ENCODE results near the gene RNF112. TPM values are rescaled to one million over a fixed set of nuclear protein-coding genes. Genes with fewer than 3 reads are reported as not detected.

Gene RNF112
- total RNA-seq, 4 donors from 2014 or later, result 1.4 to 7.6 (median 2.6) TPM

DNA sequence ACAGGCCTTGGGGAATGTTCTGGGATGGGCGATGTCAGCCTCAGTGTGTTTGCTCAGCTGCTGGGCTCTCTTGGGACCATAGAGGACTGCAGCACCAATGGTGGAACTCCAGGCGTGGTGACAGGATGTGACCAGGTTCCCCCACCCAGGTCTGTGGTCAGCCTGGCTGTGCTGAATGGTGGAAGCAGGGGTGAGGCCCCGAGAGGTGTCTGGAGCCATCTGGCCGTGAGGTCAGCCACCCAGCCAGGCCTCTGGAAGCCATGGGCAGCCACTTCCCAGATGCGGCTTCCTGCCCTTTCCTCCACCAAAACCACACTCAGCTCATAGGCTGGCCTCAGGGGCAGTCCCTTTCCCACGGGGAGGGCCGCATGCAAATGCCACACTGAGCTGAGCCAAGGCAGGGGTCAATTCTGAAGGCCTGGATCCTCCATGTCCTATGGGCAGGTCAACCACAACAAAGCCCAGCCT is 40.5 kb upstream of the RNF112 start:
- peak; percentile 68 for ATAC-seq
- H3K27ac ChIP-seq, result peak overlapping the region in 2 of 4 donors; percentile 19 to 33
- no CpG with 5 or more reads among the region's 7 CpGs for WGBS, 2 donors (ENCODE audit: low coverage in 1 of 2)
- H3K36me3 ChIP-seq, result no peaks in the 10 kb centered on the region
- TF ChIP-seq EP300 (IDR thresholded peaks at IDR 0.05) (no peak), POLR2AphosphoS5 (IDR thresholded peaks at IDR 0.05) (no peak), POLR2A (IDR thresholded peaks at IDR 0.05) (no peak), CTCF (IDR thresholded peaks at IDR 0.05) (no peak)
- no peak overlapping the region for H3K4me3 ChIP-seq
- H3K27me3 ChIP-seq, result no peaks in the 10 kb centered on the region
- peaks cover 0 to 16% (median 4%) of the 10 kb centered on the region in 3 donors for H3K4me1 ChIP-seq
- no peaks in the 10 kb centered on the region for H3K9me3 ChIP-seq

DNA sequence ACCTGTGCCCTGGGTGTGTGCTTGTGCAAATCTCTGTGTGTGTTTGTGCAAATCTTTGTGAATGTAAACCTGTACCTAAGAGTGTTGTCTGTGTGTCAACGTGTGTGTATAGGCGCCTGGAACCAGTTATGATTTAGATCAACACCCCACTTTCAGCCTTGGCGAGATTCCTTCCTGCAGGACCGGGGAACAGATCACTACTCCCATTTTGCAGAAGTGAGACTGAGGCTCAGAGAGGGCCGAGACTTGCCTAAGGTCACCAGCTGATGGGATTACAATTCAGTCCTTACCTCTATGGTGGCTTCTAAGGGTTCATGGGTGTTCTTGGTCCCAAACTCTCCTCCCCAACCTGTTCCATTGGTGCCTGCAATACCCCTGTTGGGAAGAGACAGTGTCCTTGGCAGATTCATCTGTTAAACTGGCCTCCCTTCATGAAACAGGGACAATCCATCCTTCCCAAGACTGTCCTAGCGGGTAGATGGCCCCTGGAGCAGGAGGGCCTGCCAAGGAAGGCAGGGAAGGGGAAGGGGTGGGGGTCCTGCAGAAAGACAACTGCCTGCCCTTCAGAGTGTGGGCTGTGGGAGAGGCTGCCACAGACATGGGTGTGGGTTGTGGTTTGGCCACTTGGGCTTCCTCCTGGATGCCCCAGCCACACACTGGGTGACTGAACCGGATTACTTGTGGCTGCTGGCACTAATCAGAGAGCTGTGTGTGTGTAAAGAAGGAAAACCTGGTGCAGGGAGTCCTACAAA is 39.6 kb upstream of the RNF112 start:
- Histone ChIP-seq H3K4me3 (no peak overlapping the region), H3K9me3 (no peaks in the 10 kb centered on the region), H3K27ac (no peak overlapping the region), H3K36me3 (no peaks in the 10 kb centered on the region), H3K27me3 (no peaks in the 10 kb centered on the region), H3K4me1 (peaks cover 0 to 22% (median 4%) of the 10 kb centered on the region in 3 donors)
- ATAC-seq, result no peak
- TF ChIP-seq EP300 (IDR thresholded peaks at IDR 0.05), result no peak
- no peak for TF ChIP-seq CTCF (IDR thresholded peaks at IDR 0.05)
- no peak for TF ChIP-seq POLR2AphosphoS5 (IDR thresholded peaks at IDR 0.05)
- no peak for TF ChIP-seq POLR2A (IDR thresholded peaks at IDR 0.05)
- 80 to 90% methylated on average over 1 to 2 of the region's 7 CpGs for WGBS, 2 donors (ENCODE audit: low coverage in 1 of 2)

DNA sequence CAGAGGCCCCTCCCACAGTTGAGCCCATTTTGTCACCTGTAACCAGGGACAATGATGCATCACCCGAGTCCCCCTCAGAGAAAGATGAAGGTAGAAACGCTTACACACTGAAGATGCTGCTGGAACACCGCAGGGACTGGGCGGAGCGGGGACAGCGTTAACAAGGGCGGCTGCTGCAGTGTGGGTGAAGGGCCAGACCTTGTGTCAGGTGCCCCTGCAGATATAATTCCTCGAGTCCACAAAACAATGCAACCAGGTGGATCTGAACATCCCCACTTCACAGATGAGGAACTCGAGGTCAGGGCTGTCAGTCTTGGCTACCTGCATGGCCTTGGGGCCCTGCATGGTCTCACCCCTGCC is 39.0 kb upstream of the RNF112 start:
- no peaks in the 10 kb centered on the region for H3K27me3 ChIP-seq
- no peak overlapping the region for H3K4me3 ChIP-seq
- TF ChIP-seq POLR2AphosphoS5 (IDR thresholded peaks at IDR 0.05) (no peak), POLR2A (IDR thresholded peaks at IDR 0.05) (no peak), CTCF (IDR thresholded peaks at IDR 0.05) (no peak), EP300 (IDR thresholded peaks at IDR 0.05) (no peak)
- H3K27ac ChIP-seq, result no peak overlapping the region
- H3K4me1 ChIP-seq, result peaks cover 0 to 27% (median 7%) of the 10 kb centered on the region in 3 donors
- no peak for ATAC-seq
- WGBS, 2 donors (ENCODE audit: low coverage in 1 of 2), result 90% methylated on average over 8 of the region's 9 CpGs; no CpG with 5 or more reads in 1 of the 2 donors
- H3K9me3 ChIP-seq, result no peaks in the 10 kb centered on the region
- no peaks in the 10 kb centered on the region for H3K36me3 ChIP-seq

DNA sequence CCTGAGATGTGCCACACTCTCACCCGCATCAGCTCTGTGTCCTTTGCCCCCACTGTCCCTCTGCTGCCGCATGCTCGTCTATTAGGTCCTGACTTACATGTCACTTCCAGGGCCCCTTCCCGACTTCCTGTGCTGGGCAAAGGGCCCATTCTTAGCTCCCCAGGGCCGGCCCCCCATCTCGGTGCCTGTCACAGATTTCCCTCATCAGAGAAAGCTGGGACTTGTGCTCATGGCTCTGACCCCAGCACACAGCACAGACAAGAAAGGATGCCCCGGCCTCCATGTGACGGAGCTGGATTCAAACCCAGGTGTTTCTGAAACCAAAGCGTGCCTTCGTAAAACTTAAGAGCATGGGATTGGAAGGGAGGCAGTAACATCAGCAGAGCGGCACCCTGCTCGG is 38.6 kb upstream of the RNF112 start:
- Histone ChIP-seq H3K27me3 (no peaks in the 10 kb centered on the region), H3K4me1 (peaks cover 0 to 32% (median 8%) of the 10 kb centered on the region in 3 donors), H3K4me3 (no peak overlapping the region), H3K36me3 (no peaks in the 10 kb centered on the region), H3K27ac (no peak overlapping the region), H3K9me3 (no peaks in the 10 kb centered on the region)
- TF ChIP-seq POLR2A (IDR thresholded peaks at IDR 0.05) (no peak), EP300 (IDR thresholded peaks at IDR 0.05) (no peak), POLR2AphosphoS5 (IDR thresholded peaks at IDR 0.05) (no peak), CTCF (IDR thresholded peaks at IDR 0.05) (no peak)
- 56% methylated on average over 5 of the region's 12 CpGs; no CpG with 5 or more reads in 1 of the 2 donors for WGBS, 2 donors (ENCODE audit: low coverage in 1 of 2)
- no peak for ATAC-seq
